ENCODE measurements around the gene SAMMSON.

SAMMSON gene

GRCh38 chr3:69999140-70000027 lies at the start of gene SAMMSON:
Gene SAMMSON, plus strand, starts transcription at chr3:69999733.
- peak; percentile 78 for DNase-seq

- no peak for DNase-seq
Observed at GRCh38 chr3:69951616-69952015, 47.9 kb upstream of the SAMMSON start.

DNA sequence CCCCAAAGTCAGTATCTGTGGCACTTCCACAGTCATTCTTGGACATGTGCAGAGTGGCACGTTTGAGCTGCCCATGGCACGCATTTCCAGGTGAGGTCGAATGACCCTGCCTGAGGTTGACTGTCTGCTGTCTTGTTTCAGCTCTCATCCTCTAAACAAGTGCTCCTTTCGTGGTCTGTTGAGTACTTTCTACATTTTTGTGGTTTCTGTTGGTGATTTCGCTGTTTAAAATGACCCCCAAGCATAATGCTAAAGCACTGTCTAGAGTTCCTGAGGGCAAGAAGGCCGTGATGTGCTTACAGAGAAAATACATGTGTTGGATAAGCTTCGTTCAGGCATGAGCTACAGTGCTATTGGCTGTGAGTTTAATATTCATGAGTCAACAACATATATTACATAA lies 40.0 kb upstream of the SAMMSON start:
- DNase-seq: no peak

- no peak for DNase-seq
Observed at GRCh38 chr3:69961706-69962439, 37.7 kb upstream of the SAMMSON start.

GRCh38 chr3:69963643-69964042 lies 35.9 kb upstream of the SAMMSON start:
- DNase-seq: no peak

GRCh38 chr3:69967156-69967555 lies 32.4 kb upstream of the SAMMSON start:
- no peak for DNase-seq

DNA sequence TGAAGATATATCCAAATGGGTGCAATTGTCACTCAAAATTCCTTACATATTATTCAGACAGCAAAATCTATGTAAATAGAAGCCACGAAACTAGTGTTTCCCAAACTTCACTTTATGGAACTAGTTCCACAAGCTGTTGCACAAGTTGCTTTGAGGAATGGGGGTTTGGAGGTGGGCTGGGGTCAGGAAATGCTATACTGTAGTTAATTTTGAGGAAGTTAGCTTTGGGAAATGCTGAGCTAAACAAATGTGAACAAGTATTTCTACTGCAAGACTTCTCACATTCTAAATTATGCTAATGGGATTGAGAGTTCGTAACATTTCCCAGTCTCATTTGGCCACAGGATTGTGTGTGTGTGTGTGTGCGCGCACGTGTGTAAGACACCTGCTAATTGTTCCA lies 28.7 kb upstream of the SAMMSON start:
- no peak for DNase-seq

DNA sequence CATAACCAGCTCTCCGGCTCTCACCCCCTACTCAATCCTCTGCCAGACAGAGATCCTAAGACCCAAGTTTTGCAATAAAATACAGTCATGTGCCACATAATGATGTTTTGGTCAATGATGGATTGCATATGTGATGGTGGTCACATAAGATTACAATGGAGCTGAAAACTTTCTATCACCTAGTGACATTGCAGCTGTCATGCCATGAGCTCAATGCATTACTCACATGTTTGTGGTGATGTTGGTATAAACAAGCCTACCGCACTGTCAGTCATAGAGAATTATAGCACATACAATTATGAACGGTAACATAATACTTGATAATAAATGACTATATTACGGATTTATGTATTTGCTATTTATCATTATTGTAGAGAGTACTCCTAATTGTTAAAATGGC lies 26.9 kb upstream of the SAMMSON start:
- no peak for DNase-seq

DNA sequence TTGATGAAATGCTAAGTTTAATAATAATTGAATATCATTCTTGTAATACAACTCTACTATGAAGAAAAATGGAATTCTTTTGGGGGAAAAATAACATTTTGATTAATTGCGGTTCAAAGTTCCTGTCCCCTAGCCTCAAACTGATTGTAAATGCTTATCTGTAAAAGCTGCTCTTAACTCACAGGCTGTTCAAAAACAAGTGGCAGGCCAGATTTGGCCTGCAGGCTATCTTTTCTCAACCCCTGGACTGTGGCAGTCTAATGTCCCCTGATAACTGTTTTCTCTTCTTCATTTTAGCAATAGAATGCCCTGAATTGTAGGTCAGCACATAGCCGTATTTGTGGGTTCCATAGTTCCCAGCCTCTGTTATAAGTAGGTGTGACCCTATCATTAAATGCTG lies 23.5 kb upstream of the SAMMSON start:
- DNase-seq: no peak

- DNase-seq: no peak
Observed at GRCh38 chr3:69983546-69984265, 15.8 kb upstream of the SAMMSON start.

DNA sequence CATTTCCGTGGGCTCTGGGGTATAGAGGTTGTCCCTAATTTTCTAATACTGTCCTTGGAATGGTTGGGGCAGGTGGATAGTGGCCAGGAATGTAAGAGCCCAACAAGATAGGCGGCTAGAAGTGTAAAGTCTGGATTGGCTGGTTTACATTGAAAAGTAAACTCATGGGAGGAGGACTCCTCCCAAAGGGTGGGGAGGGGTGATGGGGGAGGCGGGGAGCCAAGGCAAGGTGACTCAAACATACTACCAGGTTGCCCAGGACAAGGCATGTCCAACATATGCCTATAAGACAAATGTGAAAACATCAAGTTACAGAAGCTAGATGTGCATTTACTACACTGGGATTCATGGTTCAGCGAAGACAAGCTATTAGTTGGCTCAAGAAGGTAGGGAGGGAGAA lies 14.3 kb upstream of the SAMMSON start:
- DNase-seq: no peak

GRCh38 chr3:69986419-69986818 lies 13.1 kb upstream of the SAMMSON start:
- no peak for DNase-seq

- no peak for DNase-seq
Observed at GRCh38 chr3:69987833-69988232, 11.7 kb upstream of the SAMMSON start.

- DNase-seq: no peak
Observed at GRCh38 chr3:69993757-69994156, 5.8 kb upstream of the SAMMSON start.

GRCh38 chr3:69994919-69995318 lies 4.6 kb upstream of the SAMMSON start:
- no peak for DNase-seq

- DNase-seq: no peak
Observed at GRCh38 chr3:69997631-69998307, 1.8 kb upstream of the SAMMSON start.

DNA sequence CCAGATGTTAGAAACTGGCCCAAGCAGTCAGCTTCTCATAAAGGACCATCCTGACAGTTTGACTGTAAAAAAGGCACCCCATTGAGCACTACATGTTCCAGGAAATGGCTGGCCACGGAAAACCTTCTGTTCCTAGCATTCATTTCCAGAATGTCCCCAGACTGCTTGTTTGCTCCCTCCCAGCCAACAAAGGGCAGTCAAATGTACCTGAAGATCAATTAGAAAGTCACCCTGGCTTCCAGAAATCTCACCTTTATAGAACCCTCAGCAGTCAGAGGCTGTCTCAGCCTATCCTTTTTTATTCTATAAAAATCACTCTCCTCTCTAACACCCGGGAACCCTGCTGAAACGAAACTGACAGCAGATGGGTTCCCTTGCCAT lies 784 bp upstream of the SAMMSON start:
- no peak for DNase-seq

DNA sequence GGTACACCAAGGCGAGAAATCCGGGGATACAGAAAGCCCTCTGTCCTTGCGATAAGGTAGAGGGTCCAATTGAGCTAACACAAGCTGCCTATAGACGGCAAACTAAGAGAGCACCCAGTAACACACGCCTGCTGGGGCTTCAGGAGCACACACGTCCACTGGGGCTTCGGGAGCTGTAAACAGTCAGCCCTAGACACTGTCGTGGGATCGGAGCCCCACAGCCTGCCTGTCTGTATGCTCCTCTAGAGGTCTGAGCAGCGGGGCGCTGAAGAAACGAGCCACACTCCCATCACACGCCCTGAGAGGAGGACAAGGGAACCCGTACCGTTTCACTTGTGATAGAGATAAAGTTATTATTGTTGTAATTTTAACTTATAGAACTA lies 486 bp downstream of the SAMMSON start:
- DNase-seq: no peak

DNA sequence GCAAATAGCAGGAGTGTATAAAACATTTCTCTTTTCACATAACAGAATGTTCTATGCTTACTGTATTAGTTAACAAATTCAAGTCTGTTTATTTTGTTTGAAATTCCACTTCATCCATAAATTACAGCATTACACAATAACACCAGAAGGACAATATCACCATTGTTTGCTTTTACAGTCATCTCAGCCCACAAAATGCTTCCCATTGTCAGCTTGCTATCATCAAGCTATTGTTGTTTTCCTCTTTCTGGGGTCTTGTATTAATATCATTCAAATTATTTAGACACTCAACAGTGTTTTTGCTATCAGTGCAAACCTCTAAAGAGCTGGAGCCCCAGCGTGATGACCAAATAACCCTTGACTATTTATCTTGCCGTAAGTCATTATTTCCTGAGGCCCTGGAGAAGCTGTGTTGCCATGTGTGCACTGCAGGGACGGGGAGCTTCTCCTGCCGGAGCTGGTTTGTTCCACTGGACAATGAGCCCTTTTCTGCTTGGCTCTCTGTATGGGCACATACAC lies 1.1 kb downstream of the SAMMSON start:
- DNase-seq: no peak

- no peak for DNase-seq
Observed at GRCh38 chr3:70003119-70003518, 3.6 kb downstream of the SAMMSON start.

DNA sequence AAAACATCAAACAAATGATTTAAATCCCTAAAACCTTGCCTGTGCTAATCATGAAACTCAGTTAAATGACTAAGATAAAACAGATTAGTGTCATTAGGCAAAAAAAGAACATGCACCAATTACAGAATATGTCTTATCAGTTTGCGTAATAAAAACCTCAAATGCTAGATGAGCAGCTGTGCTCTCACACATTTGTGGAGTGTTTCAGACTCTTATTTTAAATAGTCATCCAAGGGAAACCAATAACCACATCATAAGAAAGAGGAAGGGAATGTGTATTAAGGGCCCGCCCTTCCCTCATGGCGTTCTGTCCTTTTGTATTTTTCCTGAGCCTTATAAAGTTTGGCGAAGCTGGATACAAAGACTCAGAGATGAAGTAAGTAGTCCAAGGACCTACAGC lies 6.6 kb downstream of the SAMMSON start:
- DNase-seq: no peak

DNA sequence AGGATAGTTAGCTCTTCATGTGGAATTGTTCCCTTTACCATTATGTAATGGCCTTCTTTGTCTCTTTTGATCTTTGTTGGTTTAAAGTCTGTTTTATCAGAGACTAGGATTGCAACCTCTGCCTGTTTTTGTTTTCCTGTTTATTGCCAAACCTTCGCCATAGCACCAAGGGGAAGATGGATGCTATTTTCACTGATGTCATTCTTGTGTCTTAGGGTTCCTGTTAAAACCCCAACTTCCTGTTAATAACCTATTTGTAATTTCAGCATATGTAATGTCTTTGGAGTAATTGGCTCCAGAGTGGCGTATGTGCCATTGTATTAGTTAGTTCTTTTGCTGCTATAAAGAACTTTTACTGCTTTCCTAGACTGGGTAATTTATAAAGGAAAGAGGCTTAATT lies 10.8 kb downstream of the SAMMSON start:
- no peak for DNase-seq

- no peak for DNase-seq
Observed at GRCh38 chr3:70011582-70011981, 12.0 kb downstream of the SAMMSON start.
